NCI-H748 treated with DMSO at 0.1 percent for 48 hours (cell line): ENCODE data around the gene LRRC56.
A peak's percentile ranks its signal among the peaks of the same experiment; 100 is the strongest.

Source experiments
- DNase-seq: peaks from one replicate; lab custom pipeline; 2025; lab: John Stamatoyannopoulos, UW

LRRC56 gene

DNA sequence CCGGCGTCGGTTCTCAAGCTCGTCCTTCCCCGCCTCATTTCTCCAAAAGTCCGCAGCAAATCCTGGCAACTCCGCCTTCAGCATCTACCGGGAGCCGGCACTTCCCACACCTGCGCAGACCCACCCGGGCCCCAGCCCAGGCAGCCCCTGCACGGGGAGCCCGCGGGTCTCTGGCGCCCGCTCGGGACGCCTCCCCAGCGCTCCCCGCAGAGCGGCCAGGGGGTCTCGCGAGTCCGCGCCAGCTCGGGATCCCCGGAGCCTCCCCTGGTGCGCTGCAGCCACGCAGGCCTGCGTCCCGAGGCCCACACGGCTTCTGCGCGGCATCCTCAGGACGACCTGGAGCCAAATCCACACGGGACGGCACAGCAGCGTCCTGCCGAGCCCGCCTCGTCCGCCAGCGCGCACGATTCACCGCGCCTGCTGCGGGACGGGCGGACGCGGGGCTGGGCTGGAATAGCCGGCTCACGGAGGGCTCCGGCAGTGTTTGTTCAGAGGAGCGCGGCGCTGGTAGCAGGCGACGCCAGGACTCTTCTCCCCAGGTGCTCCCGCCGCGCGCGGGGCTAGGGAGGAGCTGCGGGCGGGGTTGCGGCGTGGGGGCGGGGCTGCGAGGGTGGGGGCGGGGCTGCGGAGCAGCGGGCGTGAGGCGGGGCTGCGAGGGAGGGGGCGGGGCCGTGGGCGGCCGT, 38.1 kb downstream of the LRRC56 start:
- DNase-seq: peak; percentile 68

DNA sequence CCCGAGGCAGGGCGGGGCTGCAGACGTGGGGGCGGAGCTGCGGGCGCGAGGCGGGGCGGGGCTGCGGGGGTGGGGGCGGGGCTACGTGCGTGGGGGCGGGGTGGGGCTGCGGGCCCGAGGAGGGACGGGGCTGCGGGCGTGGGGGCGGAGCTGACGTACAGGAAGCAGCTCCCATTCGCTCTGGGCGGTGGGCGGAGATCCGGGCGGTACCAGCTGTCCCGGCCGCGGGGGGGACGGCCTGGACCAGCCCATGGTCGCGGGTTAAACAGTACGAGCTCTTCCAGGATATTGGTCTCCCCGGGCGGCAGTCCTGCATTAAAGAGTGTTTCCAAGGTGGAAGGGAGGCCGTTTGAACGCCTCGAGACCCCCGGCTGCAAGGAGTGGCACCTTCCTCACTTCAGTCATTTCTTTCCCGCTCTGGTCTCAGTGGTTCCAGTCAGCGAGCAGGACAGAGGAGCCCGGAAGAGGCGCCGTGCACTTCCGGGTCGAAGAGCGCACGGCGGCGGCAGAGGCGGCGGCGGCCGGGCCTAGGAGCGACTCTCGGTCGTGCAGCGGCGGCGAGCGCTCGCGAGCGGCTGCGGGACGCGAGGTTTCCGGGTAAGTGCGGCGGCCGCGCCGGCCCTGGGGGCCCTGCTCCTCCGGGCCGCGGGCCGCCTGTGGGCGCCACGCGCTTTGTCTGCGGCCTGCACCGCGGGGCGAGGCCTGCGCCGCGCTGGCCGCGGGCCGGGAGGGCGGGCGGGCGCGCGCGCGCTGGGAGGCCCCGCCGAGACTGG, 38.9 kb downstream of the LRRC56 start, which contains the start of gene PHRF1:
Gene PHRF1, plus strand, starts transcription at position 475 of the 773 bp plus-strand sequence. CDS start 5,043 bp downstream, outside the sequence.
- peak; percentile 90 for DNase-seq

DNA sequence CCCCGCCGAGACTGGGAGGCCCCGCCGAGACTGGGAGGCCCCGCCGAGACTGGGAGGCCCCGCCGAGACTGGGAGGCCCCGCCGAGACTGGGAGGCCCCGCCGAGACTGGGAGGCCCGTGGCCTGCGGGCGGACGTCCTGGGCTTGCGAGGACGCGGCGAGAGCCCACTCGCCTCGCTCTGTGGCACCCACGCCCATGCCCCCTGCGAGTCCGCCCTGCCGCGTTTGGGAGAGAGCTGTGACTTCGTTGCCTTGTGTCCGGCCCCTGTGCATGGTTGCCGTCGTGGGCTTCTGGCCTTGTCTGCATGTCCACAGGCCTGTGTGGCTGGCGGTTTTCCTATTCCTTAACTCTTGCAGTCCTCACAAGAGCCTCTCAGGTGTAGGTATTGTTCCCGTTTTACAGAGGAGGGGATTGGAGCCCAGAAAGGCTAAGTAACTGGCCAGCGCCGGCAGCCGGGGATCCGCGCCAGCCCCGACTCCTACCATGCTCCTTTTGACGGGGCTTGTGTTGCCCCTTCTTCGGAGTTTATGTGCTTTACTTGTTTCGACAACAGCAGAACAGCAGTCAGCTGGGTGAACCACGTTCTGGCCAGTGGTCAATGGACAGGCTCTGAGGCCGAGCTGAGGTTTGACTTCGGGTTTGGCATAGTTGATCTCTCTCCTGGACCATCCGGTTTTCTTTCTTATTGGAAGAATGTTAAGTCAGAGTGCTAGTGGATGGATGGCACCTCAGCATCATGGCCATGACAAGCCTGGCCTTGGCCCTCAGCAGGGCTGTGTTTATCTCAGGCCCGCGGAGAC, 39.7 kb downstream of the LRRC56 start:
- no peak for DNase-seq

DNA sequence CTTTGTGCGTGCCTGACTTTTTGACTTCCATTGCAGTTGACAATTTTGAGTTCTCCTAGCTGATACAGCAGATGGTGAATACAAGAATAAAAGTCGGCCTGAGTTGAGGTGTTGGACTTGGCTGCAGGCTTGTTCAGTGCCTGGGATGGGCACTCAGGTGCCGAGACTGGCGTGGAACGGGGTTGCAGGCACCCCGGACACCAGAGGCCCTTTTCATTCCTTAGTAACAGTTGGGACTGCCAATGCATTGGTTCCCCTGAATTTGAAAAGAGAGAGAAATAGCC, 40.2 kb downstream of the LRRC56 start:
- DNase-seq: no peak

DNA sequence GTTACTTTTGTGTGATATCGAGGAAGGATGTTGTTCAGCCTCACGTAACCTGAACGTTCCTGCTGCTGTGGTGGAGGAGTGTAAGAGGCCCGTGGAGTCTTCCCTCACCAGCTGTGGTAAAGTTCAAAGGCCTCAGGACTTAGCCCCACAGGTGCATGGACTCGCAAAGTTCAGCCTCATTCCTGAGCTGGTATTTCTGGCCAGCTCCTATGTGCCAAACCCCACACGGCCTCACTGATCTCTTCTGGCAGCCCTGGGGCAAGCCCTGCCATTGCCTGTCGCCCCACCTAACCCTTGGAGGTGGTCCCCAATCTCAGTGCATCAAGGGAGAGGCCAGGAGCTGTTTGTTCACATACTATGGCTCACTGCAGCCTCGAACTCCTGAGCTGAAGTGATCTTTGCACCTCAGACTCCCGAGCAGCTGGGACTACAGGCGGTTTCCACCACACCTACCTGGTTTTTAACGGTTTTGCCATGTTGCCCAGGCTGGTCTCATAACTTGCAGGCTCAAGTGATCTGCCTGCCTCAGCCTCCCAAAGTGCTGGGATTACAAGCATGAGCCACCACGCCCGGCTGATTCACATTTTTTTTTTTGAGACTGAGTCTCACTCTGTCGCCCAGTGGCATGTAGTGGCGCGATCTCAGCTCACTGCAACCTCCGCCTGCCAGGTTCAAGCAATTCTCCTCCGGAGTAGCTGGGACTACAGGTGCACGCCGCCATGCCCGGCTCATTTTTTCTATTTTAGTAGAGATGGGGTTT, 41.1 kb downstream of the LRRC56 start:
- DNase-seq: no peak

DNA sequence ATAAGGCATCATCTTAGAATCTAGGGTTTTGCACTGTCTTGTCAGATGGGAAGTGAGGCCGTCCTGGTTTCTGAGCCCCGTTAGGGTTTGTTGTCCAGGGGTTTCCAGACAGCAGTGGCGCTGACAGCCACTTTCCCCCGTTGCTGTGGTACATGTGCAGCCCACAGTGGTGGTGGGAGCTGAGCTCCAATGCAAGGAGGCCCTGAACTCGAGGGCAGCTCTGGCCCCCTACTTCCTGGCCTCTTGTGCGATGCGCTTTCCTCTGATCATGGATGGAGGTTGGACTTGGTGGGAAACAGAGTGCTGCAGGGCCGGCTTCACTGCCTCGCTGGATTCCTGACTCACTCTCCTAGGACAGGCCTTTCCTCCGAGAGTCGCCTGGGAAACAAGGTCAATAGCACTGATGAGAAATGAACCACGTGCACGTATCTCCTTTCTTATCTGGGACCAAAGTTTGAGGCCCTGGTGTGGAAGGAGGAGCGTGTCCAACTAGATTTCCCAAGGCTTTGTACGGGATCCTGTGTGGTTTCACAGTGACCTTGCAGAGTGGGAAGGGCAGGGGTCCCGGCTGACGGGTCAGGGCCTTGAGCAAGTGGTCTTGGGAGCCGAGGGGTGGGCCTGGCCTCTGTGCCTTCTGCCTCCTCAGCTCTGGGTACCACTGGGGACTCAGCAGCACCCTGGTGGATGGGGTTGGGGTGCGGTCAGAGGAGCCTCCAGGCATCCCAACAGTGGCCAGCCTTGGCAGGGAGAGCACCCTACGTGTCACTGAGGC, 42.7 kb downstream of the LRRC56 start:
- no peak for DNase-seq

DNA sequence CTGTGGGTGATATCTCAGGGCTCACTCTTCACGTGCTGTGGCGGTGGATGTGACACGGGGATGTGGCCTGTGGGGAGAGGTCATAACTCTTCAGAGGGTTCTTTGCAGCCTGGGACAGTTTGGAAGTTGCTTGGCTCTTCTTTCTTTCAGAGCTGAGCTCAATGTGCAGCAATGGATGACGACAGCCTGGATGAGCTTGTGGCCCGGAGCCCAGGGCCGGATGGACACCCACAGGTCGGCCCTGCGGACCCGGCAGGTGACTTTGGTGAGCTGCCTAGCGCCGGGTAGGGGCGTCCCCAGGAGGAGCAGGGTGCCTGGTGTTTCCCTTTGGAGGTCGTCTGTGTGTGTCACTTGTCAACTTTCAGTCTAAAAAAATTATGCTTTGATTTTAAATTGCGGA, 44.0 kb downstream of the LRRC56 start:
- no peak for DNase-seq

DNA sequence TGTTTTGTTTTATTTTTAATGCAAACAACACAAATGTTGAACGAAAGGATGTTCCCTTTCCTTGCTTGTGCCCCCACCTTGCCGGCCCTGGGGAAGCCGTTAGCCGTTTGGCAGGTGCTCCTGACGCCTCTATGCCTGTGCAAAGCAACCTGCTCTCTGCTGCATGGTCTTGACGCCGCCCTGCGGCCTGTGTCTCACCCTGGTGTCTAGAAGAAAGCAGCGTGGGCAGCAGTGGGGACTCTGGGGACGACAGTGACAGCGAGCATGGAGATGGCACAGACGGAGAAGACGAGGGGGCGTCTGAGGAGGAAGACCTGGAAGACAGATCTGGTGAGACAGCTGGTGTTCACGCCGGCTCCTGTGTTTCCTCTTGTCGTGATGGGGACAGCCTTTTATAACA, 44.4 kb downstream of the LRRC56 start:
- no peak for DNase-seq

DNA sequence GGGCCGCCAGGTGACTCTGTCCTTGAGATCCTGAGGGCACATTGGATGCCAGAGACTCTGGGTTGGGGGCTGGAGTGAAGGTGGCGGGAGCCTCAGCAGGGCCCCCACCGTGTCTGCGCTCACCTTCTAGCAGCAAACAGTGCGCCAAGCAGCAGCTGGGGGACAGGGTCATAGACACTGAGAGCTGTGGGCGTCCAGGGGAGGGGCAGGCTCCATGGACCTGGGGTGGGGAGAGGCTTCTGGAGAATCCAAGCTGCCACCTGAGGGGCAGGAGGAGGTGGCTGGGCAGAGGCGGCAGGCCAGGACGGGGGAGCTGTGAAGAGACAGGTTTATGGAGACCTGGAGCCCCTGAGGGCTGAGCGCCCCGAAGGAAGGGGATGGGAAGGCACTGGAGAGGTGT, 47.0 kb downstream of the LRRC56 start:
- DNase-seq: no peak

DNA sequence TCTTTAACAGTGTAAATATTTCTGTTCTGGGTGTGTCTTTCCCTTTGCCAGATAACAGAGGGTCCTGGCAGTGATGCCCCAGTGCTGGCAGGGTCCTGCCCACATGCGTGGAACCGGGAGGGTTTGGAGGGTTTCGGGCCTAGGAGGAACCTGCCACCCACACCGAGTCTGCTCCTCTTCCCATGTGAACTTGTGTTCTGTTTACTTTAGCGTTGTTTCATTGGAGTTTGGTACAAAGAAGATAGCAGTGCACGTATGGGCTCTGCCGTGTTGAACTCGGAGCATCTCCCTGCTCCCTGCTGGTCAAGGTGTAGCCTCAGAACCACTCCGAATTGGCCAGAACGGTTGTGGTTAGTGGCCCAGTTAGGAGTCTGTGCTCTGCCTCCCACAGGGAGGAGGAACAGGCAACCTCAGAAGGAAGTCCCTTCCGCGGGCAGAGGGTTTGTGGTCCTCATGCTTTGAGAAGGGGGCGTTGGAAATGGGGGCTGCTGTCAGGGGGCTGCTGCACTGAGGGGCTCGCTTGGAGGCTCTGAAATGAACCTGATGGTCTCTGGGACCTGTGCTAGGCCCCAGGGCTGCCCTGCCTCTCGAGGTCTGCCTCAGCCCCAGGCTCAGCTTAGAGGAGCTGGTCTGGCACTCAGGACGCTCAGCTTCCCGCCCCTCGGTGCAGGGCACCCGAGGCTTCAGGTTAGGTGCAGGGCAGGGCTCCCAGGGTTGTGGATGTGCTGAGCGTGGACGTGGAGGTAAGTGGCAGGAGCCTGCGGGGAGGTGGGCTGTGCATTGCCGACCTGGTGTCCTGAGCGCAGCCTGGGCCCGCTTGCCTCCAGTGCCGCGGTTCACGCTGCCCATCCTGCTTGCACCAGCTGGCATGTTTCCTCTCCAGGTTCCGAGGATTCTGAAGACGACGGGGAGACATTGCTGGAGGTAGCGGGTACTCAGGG, 49.3 kb downstream of the LRRC56 start:
- DNase-seq: no peak

DNA sequence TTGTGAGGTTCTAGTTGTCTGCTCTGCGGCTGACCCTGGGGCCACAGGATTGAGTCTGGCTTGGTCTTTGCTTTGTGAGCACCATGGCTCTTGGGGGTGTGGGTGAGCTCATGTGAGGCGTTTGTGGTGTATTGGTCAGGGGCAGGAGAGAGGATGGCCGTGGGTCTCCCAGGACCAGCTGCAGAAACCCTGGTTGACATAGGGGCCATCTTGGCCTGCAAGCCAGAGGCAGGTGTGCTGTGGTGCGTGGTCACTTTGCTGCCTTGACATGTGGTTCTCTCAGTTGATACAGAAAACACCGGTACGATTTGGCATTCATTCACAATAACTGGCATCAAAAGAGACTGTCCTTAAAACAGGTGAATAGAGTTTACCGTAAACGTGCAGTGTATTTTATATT, 50.2 kb downstream of the LRRC56 start:
- DNase-seq: no peak

DNA sequence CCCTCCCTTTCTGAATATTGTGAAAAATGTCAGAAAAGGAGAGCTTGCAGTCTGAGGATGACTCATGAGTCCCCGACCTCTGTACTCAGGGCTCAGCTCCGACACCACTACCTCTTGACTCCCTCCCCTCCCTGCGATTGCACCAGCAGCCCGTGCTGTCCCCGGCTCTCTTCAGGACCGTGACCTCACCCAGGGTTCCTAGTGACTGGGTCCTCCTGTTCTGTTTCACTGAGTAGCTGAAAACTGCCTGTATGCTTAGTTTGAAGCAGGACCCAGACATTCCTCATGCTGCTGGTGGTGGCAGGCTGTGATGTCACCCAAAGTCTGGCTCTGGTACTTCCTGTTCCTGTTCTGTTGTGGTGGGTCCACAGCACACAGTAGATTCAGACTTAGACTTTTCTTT, 50.7 kb downstream of the LRRC56 start:
- no peak for DNase-seq

DNA sequence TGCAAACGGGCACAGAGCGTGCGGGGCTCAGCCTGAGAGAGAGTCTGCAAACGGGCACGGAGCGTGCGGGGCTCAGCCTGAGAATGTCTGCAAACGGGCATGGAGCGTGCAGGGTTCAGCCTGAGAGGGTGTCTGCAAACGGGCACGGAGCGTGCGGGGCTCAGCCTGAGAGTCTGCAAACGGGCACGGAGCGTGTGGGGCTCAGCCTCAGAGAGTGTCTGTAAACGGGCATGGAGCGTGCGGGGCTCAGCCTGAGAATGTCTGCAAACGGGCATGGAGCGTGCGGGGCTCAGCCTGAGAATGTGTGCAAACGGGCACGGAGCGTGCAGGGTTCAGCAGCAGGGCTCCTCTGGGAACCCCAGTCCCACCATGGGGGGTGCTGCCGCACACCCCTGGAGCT, 52.5 kb downstream of the LRRC56 start:
- DNase-seq: no peak

DNA sequence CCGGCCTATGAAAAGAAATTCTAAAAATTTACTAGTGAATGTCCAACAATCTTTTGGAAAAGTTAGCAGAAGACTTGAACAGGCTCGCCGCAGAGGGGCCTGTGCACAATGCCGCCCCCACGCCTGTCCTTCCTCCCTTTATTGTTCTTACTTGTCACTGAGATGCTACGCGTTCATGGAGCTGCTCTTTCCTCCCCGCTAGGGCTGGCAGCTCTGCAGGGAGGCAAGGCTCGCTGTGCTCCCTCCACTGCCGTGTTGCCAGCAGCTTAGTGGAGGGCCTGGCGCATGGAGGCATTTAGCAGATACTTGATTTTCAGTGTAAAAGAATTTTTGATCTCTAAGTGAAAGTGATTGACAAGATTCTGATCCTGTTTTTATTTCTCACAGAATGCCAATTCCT, 53.7 kb downstream of the LRRC56 start:
- DNase-seq: no peak

DNA sequence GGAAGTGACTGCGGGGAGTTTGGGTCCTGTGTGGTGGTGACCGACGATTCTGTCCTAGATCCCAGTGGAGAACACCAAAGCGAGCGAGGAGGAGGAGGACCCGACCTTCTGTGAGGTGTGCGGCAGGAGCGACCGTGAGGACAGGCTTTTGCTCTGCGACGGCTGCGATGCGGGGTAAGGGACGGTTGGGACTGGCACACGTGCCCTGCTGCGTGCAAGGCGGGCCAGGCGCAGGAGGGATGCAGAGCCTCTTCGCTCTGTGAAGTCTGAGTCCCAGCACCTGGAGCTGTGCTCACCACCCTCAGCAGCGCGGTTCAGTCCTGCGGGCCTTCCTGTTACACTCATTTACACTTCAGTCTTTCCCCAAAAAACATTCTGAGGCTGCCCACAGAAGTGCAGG, 55.2 kb downstream of the LRRC56 start:
- no peak for DNase-seq

DNA sequence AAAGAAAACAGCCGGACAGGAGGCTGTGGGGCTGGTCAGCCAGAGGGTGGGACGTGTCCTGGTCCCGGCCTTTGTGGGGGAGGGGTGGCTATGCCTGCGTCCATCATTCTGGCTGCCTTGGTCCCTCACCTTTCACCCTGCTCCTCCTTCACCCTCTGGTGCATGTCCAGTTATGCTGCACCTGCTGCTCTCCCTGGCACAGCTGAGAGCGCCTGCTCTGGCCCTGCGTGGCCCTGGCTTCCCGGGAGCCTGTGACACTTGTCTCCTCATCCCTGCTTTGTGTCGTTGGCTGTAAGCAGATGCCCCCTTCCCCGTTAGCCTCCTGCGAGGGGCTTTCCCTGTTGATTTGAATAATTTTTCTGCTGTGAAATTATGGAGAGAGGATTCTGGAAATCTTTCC, 55.6 kb downstream of the LRRC56 start:
- no peak for DNase-seq

DNA sequence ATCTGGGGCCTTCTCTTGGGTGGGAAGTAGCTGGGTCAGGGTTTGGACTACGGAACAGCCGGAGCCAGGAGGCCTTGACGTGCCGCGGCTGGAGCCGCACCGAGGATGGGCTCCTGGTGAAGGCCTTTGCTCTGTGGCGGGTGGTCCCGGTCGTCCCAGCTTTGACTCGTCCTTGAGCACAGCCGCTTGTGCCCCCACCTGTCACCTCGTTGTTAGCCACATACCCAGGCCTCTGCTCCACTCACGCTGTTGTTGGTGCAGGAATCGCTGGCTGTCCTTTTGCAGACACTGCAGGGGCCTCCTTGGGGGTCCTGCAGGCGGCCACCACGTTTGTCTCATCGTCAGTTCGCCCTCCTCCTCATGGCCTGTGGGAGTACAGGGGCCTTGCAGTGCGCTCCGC, 56.0 kb downstream of the LRRC56 start:
- no peak for DNase-seq

DNA sequence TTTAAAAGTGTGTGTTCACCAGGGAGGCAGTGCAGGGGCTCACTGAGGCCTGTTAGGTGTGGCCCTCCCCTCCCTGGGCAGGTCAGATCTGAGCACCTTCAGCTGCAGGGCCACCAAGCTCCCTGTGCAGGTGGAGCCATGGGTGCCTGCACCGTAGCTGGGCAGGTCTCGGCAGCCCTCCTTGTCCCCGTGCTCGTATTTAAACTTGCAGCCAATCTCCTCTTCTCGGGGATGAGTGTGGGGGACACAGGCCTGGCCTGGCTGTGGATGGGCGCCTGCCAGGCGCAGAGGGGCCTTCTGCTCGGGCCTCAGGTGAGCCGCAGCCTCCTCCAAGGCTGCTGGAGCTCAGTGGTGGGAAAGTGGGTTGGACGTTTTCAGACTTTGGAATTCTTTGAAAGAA, 58.1 kb downstream of the LRRC56 start:
- DNase-seq: no peak

DNA sequence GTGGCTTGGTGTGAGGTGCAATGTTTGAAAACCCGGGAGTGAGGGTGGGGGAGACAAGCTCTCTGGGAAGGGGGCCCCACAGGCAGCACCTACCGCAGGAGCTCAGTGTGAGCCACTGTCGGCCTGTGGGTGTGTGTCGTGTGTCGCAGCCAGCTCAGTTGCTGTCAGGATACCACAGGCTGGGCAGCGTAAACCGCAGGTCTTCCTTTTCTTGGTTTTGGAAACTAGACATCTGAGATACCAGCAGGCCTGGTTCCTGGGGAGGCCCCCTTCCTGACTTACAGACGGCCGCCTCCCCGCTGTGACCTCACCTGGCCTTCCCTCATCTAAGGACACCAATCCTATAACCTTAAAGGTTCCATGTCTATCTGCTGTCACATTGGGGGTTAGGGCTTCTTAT, 59.0 kb downstream of the LRRC56 start:
- DNase-seq: no peak

DNA sequence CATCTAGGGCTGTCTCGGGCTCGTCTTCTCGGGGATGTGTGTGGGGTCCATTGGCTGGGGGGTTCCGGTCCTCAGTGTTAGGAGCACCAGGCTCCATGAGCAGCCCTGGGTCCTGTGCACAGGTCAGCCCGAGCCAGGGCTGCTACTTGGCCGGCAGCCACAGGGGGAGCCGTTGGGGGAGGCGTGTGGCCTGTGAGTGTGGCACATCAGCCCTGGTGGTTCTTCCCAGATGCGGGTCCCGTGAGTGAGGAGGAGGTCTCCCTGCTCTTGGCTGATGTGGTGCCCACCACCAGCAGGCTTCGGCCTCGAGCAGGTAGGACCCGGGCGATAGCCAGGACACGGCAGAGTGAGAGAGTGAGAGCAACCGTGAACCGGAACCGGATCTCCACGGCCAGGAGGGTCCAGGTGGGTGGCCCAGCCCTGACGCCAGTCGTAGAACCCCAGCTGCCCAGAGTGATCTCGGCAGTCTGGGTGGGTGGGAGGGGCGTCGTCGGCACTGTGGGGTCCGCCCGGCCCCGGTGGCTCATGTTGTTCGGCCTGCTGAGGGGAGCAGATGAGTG, 59.9 kb downstream of the LRRC56 start:
- DNase-seq: no peak
